ENCODE data around the gene LMTK3.
"Not testable (repeated sequence)": the region's sequence is repeated elsewhere in the genome, so short reads cannot be mapped to it uniquely, and the experiment has no call there.

LMTK3 gene

DNA sequence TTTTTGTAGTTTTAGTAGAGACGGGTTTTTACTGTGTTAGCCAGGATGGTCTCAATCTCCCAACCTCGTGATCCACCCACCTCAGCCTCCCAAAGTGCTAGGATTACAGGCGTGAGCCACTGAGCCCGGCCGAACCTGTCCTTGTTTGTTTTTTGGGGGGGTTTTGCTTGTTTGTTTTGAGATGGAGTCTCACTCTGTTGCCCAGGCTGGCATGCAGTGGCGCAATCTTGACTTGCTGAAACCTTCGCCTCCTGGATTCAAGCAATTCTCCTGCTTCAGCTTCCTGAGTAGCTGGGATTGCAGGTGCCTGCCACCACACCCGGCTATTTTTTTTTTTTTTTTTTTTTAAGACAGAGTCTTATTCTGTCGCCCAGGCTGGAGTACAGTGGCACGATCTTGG is 24.9 kb downstream of the LMTK3 start:
- not testable (repeated sequence) for DNase-seq (ENCODE audit: low spot score)

DNA sequence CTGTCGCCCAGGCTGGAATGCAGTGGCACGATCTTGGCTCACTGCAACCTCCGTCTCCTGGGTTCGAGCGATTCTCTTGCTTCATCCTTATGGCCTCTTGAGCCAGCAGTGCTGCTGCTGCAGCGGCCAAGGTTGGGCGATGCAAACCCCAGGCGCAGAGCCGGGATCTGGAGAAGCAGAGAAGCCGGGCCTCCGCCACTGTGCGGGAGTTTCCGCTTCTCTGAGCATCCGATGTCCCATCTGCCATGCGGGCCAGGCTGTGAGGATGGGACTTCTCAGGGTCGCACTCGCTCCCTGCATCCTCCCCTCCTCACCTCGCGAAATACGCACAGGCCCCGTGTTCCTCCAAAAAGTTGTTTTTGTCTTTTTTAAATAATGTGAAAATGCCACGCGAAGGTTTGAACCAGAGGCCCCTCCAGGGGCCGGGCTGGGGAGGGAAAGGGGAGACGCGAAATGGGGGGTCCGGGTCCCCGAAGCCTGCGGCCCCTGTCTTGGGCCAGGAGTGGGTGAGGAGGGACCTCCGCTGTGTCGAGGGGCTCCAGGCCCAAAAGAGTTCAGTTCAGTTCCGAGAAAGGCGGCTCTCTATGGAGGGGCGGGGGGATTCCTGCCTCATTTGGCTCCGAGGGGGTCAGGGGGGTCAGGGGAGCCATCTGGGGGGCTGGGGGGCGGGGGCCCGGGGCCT is 26.6 kb downstream of the LMTK3 start:
- no peak for DNase-seq (ENCODE audit: low spot score)

DNA sequence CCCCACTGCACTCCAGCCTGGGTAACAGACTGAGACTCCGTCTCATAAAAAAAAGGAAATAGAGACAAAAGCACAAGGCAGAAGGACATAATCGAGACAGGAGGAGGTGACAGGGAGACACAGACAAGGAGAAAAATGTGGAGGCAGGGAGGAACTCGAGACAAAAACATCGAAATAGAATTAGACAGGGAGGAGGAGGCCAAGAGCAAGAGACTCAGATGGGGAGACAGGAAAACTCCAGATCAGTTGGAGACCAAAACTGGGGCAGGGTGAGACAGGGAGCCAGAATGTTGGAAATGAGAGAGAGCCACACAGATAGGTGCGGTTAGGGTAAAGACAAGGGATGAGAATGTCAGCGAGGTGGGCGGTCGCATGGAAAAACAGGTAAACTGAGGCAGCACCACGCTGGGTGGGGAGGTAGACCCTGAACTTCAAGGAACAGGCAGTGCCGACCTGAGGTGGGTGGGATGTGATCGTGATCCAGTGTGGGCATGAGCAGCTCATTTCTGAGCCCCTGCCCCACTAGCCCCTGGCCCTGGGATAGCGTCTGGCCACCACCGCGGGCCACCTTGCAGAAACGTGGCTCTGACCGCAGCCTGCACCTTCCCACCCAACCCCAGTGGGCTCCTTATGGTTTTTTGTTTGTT is 27.3 kb downstream of the LMTK3 start:
- no peak for DNase-seq (ENCODE audit: low spot score)

DNA sequence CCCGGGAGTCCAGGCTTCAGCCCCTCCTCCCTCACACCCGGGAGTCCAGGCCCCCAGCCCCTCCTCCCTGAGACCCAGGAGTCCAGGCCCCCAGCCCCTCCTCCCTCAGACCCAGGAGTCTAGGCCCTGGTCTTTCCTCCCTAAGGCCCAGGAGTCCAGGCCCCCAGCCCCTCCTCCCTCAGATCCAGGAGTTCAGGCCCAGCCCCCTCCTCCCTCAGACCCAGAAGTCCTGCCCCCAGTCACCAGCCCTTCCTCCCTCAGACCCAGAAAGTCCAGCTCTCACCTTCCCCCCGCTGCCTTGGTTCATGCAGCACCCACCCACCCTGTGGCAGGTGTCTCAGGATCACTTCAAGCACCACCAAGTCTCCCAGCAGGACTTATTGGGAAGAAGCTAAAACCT is 28.3 kb downstream of the LMTK3 start:
- DNase-seq (ENCODE audit: low spot score), result no peak

DNA sequence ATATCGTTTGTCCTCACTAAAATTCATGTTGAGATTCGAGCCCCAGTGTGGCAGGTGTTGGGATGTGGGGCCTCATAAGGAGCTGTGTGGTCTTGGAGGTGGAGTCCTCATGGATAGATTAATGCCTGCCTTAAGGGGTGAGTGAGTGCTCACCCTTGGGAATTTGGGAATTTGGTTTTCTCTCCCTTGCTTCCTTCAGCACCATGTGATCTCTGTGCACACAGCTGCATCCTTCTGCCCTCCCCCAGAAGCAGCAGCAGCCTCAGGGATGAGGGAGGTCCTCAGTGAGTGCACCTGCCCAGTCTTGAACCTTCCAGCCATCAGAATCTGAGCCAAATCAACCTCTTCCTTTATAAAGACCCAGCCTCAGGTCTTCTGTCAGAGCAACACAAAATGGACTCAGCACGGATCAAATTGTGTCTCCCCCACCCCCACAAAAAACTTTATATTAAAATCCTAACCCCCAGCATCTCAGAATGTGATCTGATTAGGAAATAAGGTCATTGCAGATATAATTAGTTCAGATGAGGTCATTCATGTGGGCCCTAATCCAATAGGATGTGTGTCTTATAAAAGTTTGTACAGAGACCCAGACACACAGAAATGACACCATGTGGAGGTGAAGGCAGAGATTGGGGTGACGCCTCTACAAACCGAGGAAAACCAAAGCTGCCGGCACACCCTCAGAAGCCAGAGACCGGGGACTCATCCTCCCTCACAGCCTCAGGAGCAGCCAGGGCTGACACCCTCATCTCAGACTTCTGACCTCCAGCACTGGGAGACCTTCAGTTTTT is 29.6 kb downstream of the LMTK3 start:
- DNase-seq (ENCODE audit: low spot score), result no peak

DNA sequence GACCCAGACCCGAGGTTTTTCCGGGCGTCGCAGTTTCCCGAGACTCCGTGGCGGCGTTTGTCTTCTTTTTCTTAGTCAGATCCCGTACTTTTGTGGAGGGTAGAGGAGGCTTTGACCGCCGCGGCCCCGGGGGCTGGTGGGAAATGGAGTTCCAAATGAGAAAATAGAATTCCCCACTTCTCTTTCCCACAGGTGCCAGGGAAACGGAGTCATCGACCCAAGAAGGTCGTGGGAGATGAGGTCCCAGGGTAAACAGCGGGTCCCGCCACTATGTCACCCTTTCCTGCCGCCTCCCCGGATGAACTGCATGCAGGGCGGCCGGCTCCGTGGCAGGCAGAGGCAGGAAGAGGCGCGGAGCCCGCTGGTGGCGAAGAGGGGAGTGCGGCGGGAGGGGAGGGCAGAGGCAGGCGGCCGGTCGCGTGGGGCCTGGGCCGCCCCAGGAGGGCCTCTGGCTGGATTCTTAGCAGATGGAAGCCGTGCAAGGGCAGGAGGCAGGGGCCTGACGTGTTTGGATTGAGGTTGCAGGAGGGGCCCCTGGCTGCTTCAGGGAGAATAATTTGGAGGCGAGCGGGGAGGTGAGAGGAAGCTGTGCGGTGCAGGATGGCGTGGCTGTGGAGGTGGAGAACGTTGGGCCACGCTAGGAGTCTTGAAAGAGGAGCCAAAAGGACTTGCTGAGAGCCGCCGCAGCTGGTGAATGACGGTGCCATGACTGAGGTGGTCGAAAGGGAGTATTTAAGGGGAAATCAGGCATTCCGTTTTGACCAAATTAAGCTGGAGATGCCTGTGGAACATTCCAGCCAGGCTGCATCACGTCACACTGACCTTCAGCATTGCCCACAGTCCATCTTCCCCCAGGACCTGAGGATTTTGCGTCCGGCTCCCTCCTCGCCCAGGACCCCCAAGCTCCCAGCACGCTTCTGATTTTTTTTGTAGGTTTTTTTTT is 30.8 kb downstream of the LMTK3 start:
- peak; percentile 57 for DNase-seq (ENCODE audit: low spot score)

DNA sequence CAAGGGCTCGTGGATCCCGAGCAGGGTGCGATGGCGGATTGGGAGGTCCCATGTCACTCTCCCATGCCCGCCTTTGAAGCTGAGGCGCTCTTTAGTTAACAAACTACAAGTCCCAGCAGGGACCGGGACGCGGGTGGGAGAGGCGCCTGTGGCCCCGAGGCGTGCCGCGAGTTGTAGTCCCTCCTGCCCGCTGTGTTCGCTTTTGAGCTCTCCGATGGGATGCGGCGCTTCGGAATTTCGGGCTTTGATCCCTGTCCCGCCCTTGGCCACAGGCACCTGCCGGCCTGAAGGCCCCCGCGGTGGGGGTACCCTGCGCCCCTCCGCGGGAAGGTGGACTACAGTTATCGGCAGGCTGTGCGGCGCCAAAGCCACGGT is 31.5 kb downstream of the LMTK3 start:
- DNase-seq (ENCODE audit: low spot score), result peak; percentile 80

DNA sequence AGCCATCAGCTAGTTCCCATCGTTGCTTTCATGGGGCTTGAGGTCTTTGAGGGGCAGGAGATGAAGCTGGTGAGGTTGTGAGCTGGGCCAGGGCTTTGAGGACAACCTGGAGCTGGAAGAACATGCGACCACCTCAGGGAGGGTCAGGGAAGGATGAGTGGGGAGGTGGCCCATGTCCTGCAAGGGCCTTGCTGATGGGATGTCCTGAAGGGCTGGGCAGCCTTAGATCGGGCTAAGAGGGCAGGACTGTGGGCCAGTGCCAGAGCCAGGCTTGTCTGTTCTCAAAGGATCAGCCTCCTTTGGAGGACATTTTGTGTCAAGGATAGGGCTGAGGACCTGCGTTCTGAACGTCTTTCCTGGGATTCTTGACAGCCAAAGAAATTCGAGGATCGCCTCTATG is 31.9 kb downstream of the LMTK3 start:
- DNase-seq (ENCODE audit: low spot score), result no peak

DNA sequence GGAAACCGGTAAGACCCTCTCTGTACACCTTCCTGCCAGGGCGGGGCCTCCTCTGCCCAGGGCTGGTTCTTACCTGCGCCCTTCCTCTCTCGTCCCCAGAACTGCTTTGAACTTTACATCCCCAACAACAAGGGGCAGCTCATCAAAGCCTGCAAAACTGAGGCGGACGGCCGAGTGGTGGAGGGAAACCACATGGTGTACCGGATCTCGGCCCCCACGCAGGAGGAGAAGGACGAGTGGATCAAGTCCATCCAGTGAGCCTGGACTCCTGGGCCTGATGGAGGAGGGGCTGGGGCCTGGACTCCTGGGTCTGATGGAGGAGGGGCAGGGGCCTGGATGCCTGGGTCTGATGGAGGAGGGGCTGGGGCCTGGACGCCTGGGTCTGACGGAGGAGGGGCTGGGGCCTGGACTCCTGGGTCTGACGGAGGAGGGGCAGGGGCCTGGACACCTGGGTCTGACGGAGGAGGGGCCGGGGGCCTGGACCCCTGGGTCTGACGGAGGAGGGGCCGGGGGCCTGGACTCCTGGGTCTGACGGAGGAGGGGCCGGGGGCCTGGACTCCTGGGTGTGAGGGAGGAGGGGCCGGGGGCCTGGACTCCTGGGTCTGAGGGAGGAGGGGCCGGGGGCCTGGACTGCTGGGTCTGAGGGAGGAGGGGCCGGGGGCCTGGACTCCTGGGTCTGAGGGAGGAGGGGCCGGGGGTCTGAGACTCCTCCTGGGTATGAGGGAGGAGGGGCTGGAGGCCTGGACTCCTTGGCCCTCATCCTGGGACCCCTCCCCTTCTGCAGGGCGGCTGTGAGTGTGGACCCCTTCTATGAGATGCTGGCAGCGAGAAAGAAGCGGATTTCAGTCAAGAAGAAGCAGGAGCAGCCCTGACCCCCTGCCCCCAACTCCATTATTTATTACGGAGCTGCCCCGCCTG is 33.0 kb downstream of the LMTK3 start:
- DNase-seq (ENCODE audit: low spot score), result no peak

DNA sequence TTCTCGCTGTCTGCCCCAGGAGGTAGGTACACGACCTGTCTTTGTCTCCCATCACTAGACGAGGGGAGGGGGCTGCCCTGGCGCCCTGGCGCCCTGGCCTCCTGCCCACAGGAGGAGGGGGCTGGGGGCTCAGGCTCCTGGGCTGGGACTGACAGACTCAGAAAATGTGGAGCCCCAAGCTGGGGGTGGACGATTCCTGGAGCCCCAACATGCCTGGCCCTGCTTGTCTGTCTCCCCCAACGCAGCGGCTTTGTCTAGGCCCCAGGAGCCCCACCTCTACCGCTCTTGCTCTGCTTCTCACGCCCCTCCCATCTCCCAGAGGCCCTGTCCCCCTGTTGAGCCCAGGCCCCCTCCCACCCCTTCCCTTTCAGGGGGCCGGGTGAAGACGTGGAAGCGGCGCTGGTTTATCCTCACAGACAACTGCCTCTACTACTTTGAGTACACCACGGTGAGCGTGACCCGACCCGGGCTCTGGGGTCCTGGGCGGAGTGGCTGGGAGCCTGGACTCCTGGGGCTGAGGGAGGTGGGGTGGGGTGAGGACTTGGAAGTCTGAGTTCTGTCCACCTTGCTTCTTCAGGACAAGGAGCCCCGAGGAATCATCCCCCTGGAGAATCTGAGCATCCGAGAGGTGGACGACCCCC is 33.8 kb downstream of the LMTK3 start:
- DNase-seq (ENCODE audit: low spot score), result no peak

DNA sequence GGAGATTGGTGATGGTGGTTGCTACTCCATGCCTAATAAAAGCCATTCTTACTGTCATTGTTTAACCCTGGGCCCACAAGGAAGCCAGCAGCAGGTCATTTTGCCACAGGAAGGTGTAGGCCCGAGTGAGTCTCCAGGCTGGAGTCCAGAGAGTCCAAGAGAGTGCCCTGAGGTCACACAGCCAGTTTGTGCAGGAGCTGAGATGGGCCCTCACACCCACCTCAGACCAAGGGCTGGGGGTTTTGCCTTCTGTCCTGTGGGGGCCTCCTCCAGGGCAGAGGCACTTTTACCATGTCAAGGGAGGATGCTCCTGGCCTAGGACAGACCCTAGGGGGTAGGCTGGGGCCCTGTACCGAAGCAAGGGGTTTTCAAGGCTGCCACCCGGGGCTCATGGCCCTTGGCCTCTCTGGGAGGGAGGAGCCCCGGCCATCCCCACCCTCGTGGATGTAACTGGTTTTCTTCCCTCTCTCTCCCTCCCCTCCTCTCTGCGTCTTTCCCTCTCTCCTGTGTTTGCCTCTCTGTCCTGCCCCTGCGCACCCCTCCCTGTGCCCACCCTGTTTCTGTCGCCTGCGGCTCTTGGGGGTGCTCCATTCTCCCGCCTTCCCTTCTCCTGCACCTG is 34.5 kb downstream of the LMTK3 start:
- DNase-seq (ENCODE audit: low spot score), result no peak

DNA sequence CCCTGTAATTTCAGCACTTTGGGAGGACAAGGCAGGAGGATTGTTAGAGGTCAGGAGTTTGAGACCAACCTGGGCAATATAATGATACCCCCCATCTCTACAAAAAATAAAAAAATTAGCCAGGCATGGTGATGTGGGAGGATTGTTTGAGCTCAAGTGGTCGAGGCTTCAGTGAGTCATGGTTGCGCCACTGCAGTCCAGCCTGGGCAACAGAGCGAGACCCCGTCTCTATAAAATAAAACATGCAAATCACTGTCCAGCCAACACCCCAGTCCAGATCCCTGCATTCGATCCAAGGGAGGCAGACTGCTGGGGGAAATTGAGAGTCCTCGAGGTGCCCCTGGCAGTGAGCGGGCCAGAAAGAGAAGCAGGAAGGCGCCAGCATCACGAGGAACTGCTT is 35.5 kb downstream of the LMTK3 start:
- no peak for DNase-seq (ENCODE audit: low spot score)

DNA sequence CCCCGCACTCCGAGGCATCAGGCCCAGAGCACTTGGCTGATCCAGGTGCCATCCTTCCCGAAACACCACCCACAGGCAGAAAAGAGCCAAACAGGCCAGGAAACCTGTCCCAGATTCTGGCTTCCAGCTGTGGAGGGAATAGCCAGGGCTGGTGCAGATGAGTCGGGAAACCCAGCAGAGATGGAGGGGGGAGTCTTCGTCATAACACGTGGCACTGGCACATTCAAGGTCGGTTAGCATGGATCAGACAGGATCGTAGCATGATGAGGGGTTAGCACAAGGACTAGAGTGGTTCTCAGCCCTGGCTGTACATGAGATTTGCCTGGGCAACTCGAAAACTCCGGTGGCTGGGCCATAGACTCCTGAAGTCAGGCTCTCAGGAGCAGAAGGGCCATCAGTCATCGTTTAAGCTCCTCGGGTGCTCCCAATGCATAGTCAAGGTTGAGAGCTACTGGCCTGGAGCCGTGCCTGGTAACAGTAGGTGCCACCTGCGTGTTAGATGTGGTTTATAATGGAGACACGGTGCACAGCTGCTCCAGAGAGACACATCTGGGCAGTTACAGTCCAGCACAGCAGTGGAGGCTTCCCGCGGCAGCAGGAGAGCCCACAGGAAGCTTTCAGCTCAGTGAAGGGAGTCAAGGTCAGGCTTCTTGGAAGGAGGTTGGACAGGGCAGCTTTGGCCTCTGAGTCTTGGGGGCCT is 36.1 kb downstream of the LMTK3 start:
- DNase-seq (ENCODE audit: low spot score), result no peak

DNA sequence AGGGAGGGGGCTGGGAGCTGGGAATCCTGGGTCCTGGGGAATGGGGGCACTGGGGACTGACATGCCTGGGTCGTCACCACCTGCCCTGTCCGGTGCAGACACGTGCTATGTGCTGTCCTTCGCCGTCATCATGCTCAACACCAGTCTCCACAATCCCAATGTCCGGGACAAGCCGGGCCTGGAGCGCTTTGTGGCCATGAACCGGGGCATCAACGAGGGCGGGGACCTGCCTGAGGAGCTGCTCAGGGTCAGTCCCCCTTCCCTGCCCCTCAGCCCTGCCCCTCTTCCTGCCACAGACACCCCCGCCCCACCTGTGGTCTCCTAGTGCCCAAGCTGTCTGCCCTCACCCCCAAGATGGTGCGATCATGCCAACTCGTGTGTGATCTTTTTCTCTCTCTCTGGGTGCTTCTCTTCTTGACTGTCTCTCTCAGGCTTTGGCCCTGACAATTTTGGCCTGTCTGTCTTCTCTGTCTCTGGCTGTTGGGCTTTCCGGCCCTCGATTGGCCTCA is 37.5 kb downstream of the LMTK3 start:
- DNase-seq (ENCODE audit: low spot score), result no peak

DNA sequence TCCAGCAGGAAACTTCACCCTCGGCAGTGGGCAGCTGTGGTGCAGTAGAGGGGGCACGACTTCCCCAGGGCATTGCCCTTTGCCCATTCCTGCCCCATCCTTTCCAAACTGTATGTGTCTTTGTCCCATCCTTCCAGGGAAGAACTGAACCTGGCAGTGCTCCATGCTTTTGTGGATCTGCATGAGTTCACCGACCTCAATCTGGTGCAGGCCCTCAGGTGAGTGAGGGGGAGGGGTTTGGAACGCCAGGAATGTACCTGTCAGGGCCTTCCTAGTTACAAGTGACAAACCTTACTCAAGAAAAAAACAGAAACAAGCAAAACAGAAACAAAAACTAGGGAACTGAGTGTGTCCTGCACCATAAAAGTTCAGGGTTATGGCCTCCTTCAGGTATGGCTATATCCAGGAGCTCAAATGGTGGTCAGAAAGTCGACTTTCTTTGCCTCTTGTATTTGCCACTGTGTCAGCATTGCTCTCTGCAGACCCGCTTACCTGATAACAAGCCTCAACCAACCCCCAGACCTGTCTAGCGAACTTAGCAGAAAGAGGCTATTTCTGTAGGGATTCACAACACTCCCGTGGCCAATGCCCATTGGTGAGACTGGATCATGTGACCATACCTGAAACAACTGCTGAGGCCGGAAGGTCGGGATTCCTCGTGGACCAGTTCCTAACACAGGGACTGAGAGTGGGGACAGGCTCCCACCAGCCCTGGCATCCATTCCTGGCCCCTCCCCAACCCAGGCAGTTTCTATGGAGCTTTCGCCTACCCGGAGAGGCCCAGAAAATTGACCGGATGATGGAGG is 38.3 kb downstream of the LMTK3 start:
- DNase-seq (ENCODE audit: low spot score), result no peak

DNA sequence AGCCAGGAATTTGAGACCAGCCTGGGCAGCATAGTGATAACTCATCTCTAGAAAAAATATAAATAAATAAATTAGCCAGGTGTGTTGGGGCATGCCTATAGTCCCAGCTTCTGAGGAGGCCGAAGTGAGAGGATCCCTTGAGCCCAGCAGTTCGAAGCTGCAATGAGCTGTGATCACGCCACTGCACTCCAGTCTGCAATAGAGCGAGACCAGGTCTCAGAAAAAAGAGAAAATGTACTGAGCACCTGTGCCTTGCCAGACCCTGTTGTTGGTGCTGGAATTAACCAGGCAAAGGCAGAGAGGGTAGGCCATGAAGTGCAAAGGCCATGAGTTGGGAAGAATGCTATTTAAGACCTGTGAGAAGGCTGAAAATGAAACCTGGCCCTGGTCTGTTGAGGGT is 39.8 kb downstream of the LMTK3 start:
- DNase-seq (ENCODE audit: low spot score), result no peak

DNA sequence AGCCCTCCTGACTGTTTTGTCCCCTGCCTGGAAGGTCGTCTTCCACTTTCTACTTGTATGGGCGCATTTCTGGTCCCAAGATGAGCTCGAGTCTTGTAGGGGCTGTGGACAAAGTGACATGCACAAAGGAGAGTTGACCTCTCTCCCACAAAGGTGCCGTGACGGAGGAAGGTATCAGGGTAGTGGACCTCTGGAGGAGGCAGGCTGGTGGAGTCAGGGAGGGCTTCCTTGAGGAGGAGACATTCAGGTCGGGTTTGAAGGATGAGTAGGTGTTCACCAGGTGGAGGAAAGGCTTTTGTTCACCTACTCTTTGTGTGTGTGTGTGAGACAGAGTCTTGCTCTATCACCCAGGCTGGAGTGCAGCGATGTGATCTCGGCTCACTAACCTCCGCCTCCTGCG is 40.8 kb downstream of the LMTK3 start:
- DNase-seq (ENCODE audit: low spot score), result no peak

DNA sequence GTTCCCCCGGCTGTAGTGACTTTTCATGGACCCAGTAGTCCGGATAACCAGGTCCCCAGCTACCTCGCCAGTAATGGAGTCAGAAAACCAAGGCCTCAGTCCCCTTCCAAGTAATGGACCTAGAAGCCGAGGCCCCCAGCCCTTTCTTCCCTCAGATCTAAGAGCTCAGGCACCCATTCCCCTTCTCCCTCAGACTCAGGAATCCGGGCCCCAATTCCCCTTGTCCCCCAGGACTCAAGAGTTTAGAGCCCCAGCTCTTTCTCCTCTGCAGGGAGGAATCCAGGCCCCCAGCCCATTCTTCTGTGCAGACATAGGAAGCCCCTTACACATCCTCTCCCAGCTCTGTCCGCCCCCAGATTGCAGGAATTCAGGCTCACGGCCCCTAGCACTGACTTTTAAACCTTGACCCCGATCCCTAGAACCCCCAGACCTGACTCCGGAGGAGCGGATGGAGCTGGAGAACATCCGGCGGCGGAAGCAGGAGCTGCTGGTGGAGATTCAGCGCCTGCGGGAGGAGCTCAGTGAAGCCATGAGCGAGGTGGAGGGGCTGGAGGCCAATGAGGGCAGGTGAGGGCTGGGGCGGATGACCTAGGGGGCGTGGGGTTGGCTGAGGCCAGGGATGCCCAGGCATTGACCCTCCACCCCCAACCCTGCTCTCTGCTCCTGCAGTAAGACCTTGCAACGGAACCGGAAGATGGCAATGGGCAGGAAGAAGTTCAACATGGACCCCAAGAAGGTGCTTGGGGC is 41.5 kb downstream of the LMTK3 start:
- no peak for DNase-seq (ENCODE audit: low spot score)
